IMR-90 (cell line): ENCODE measurements around the gene SLC36A2. TPM values are rescaled to one million over a fixed set of nuclear protein-coding genes. Genes with fewer than 3 reads are reported as not detected.

Experiments used
- ATAC-seq: fragments of 200-7000 bp; cut with Tn5 transposase; 2 replicates; pipeline ENCODE4 v1.9.1; 2020; ENCODE audit warnings: low read depth, mild to moderate bottlenecking, moderate library complexity
- BruUV-seq: library from RNA; stranded (reverse); fragments of 400-500 nt; replicated peaks from 2 replicates; lab custom pipeline; 2021; lab: Mats Ljungman, UMichigan
- CTCF ChIA-PET: fragments of 300-600 bp; formaldehyde crosslinking; extraction: SDS; loops from one replicate; lab custom pipeline; 2021; ENCODE audit warnings: antibody characterized with exemption; lab: Yijun Ruan, JAX
- POLR2A ChIA-PET: fragments of 300-600 bp; sonication (Branson Sonifier 250); formaldehyde crosslinking; loops from one replicate; lab custom pipeline; 2022; ENCODE audit warnings: antibody characterized with exemption; ENCODE audit not compliant: unreplicated experiment; lab: Charles Lee
- DNase-seq: peaks from one replicate; pipeline ENCODE4 v3.0.0; 2013
- H2AFZ ChIP-seq: replicated peaks from 2 replicates; pipeline ENCODE3; 2013; ENCODE audit warnings: low read length, mild to moderate bottlenecking; ENCODE audit not compliant: poor library complexity
- H2AK5ac ChIP-seq: 2 replicates; pipeline ENCODE4 v1.6.1; 2013; ENCODE audit warnings: low read depth, low read length, inconsistent platforms
- H2AK9ac ChIP-seq: replicated peaks from 2 replicates; pipeline ENCODE3; 2013; ENCODE audit warnings: mild to moderate bottlenecking, low read depth, low read length, moderate library complexity; ENCODE audit not compliant: poor library complexity
- H2BK120ac ChIP-seq: 2 replicates; pipeline ENCODE4 v1.6.1; 2013; ENCODE audit warnings: low read depth, low read length, inconsistent platforms
- H2BK15ac ChIP-seq: 3 replicates; pipeline ENCODE4 v1.6.1; 2013; ENCODE audit warnings: low read depth, low read length, inconsistent platforms
- H2BK20ac ChIP-seq: 2 replicates; pipeline ENCODE4 v1.6.1; 2013; ENCODE audit warnings: low read depth, mild to moderate bottlenecking, inconsistent platforms, low read length, moderate library complexity
- H2BK5ac ChIP-seq: 2 replicates; pipeline ENCODE4 v1.6.1; 2013; ENCODE audit warnings: mild to moderate bottlenecking, low read depth, low read length, inconsistent platforms; ENCODE audit not compliant: poor library complexity, severe bottlenecking
- H3K14ac ChIP-seq: replicated peaks from 2 replicates; pipeline ENCODE4 v1.6.1; 2013; ENCODE audit warnings: low read depth, low read length, inconsistent platforms
- H3K18ac ChIP-seq: 2 replicates; pipeline ENCODE4 v1.6.1; 2013; ENCODE audit warnings: low read depth, low read length, control low read depth
- H3K23ac ChIP-seq: 2 replicates; pipeline ENCODE4 v1.6.1; 2013; ENCODE audit warnings: low read depth, low read length, inconsistent platforms
- H3K27ac ChIP-seq: 2 replicates; pipeline ENCODE4 v1.5.1; 2013; ENCODE audit warnings: mild to moderate bottlenecking, control low read depth, low read length; ENCODE audit not compliant: insufficient read depth
- H3K27me3 ChIP-seq: 2 replicates; pipeline ENCODE4 v1.6.1; 2013; ENCODE audit warnings: low read length; ENCODE audit not compliant: control insufficient read depth, insufficient read depth
- H3K36me3 ChIP-seq: 2 replicates; pipeline ENCODE4 v1.6.1; 2013; ENCODE audit warnings: low read length, mixed read lengths; ENCODE audit not compliant: control insufficient read depth, insufficient read depth
- H3K4ac ChIP-seq: 2 replicates; pipeline ENCODE4 v1.6.1; 2013; ENCODE audit warnings: low read depth, low read length, inconsistent platforms
- H3K4me1 ChIP-seq: 2 replicates; pipeline ENCODE4 v1.6.1; 2013; ENCODE audit warnings: low read length, mixed read lengths; ENCODE audit not compliant: control insufficient read depth, insufficient read depth
- H3K4me2 ChIP-seq: 2 replicates; pipeline ENCODE4 v1.6.1; 2013; ENCODE audit warnings: low read depth, mild to moderate bottlenecking, control low read depth, low read length, moderate library complexity
- H3K4me3 ChIP-seq: 2 replicates; pipeline ENCODE4 v1.5.1; 2013; ENCODE audit warnings: low read depth, mild to moderate bottlenecking, control low read depth, low read length, moderate library complexity; ENCODE audit not compliant: insufficient read depth
- H3K56ac ChIP-seq: 2 replicates; pipeline ENCODE4 v1.6.1; 2013; ENCODE audit warnings: low read length, inconsistent platforms; ENCODE audit not compliant: insufficient read depth; ENCODE audit errors: extremely low read depth
- H3K79me1 ChIP-seq, 2 experiments: 2 replicates each; pipeline ENCODE4 v1.6.1; 2013; ENCODE audit warnings: low read length in 2 of 2, inconsistent platforms in 1 of 2, low read depth in 1 of 2
- H3K9ac ChIP-seq: 2 replicates; pipeline ENCODE4 v1.6.1; 2013; ENCODE audit warnings: low read depth, low read length, control low read depth
- H3K9me1 ChIP-seq: 2 replicates; pipeline ENCODE4 v1.6.1; 2013; ENCODE audit warnings: low read length, inconsistent platforms; ENCODE audit not compliant: insufficient read depth
- H3K9me3 ChIP-seq: 2 replicates; pipeline ENCODE4 v1.6.1; 2013; ENCODE audit warnings: low read length; ENCODE audit not compliant: control insufficient read depth, insufficient read depth
- H4K20me1 ChIP-seq: 2 replicates; pipeline ENCODE4 v1.6.1; 2013; ENCODE audit warnings: low read length, inconsistent platforms; ENCODE audit not compliant: insufficient read depth
- H4K5ac ChIP-seq: 2 replicates; pipeline ENCODE4 v1.6.1; 2013; ENCODE audit warnings: mild to moderate bottlenecking, low read depth, low read length, control low read depth
- H4K8ac ChIP-seq, 2 experiments: 2 replicates each; pipeline ENCODE4 v1.6.1; 2013; ENCODE audit warnings: low read depth in 2 of 2, low read length in 2 of 2, control low read depth in 1 of 2, inconsistent platforms in 1 of 2
- H4K91ac ChIP-seq: 2 replicates; pipeline ENCODE4 v1.6.1; 2013; ENCODE audit warnings: low read depth, low read length, inconsistent platforms; ENCODE audit not compliant: insufficient read depth
- CEBPB ChIP-seq: IDR thresholded peaks from 2 replicates; pipeline ENCODE4 v1.6.1; 2012; ENCODE audit warnings: low read depth, low read length, improper control_type of control experiment
- MAZ ChIP-seq: IDR thresholded peaks from 2 replicates; pipeline ENCODE4 v1.6.1; 2012; ENCODE audit warnings: low read depth, mild to moderate bottlenecking, low read length, improper control_type of control experiment, moderate library complexity, borderline replicate concordance
- POLR2A ChIP-seq: IDR thresholded peaks from 2 replicates; pipeline ENCODE4 v1.6.1; 2012; ENCODE audit warnings: mild to moderate bottlenecking, low read depth, low read length
- RCOR1 ChIP-seq: IDR thresholded peaks from 2 replicates; pipeline ENCODE4 v1.6.1; 2012; ENCODE audit warnings: mild to moderate bottlenecking, low read length, improper control_type of control experiment; ENCODE audit not compliant: insufficient replicate concordance
- WGBS, 2 experiments: methylation state at CpG; one replicate each; pipeline versions ENCODE4 v1.1.5 to v1.1.7; 2013; ENCODE audit warnings: missing lambda C conversion rate in 2 of 2; ENCODE audit not compliant: insufficient read length in 1 of 2; ENCODE audit errors: extremely low coverage in 2 of 2; 5-methylcytosine and 5-hydroxymethylcytosine counted together
- dilution Hi-C: fragments of 300-500 bp; cut with HindIII; formaldehyde crosslinking; loops from one replicate; pipeline ENCODE4 v1.14.3; 2018; ENCODE audit warnings: low sequenced_read_pairs; ENCODE audit not compliant: unreplicated experiment
- in situ Hi-C: fragments of 300-500 bp; cut with MboI; formaldehyde crosslinking; loops from 3 replicates; pipeline ENCODE4 v1.14.3; 2019; ENCODE audit warnings: low sequenced_read_pairs, inconsistent platforms, mixed read lengths
- intact Hi-C: fragments of 100-400 bp; cut with micrococcal nuclease; formaldehyde crosslinking; loops from 2 replicates; pipeline ENCODE4 v1.10.0; 2022
- polyA plus RNA-seq, 3 experiments: library from polyadenylated mRNA; depleted of rRNA; stranded (reverse); fragments of >200 nt; gene quantifications; 2 replicates each; pipeline ENCODE4 v1.2.3, GENCODE V29; 2012; ENCODE audit warnings: low replicate concordance in 1 of 3
- total RNA-seq: library from RNA; depleted of rRNA; stranded (reverse); fragments of >200 nt; gene quantifications from 2 replicates; pipeline ENCODE4 v1.2.3, GENCODE V29; 2012
- TF ChIP-seq, protein P1 (sequence below): conservative IDR thresholded peaks from 2 replicates; pipeline ENCODE4 v1.5.1; 2012; ENCODE audit warnings: mild to moderate bottlenecking, low read depth, low read length, improper control_type of control experiment
- TF ChIP-seq, protein P2 (sequence below): fragments of 150-350 bp; IDR thresholded peaks from 2 replicates; pipeline ENCODE4 v1.6.1; 2017; ENCODE audit warnings: mild to moderate bottlenecking, antibody characterized with exemption, low read length, low read depth

SLC36A2 gene
- total and polyA plus RNA-seq, 2 of the 4 experiments (the other 2 are of a cell fraction), result not detected

DNA sequence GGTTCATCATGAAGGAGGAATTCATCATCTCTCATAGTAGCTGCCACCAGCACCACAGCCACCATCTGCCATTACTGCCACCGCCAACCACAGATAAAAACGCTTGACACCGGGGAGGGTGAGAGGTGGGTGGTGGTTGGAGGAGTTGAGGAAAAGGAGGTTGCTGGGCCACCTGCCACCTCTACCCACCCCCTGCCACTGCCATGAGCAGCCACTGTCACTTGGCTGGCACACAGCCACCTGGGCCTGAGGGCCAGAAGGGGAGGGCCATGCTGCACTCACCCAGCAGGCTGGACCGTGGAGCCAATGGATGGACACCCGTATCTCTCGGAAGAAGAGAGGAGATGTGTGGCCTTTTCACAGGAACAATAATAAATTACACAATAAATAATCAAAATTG lies 31.3 kb upstream of the SLC36A2 start:
- POLR2A ChIA-PET, result no interaction called here
- ATAC-seq, result no peak

More for the DNA sequence above, 31.3 kb upstream of the SLC36A2 start:
- in situ Hi-C loops, result no loop called here
- Histone ChIP-seq H3K4me2 (no peak overlapping the region), H3K9ac (no peak overlapping the region), H3K79me1 (no peaks in the 10 kb centered on the region), H3K4ac (no peak overlapping the region), H2BK15ac (no peak overlapping the region), H4K91ac (no peak overlapping the region), H2AK9ac (no peak overlapping the region), H3K4me3 (no peak overlapping the region), H2BK120ac (no peak overlapping the region), H3K27ac (no peak overlapping the region), H2AK5ac (no peak overlapping the region), H4K20me1 (no peaks in the 10 kb centered on the region), H3K36me3 (no peaks in the 10 kb centered on the region), H2AFZ (no peak overlapping the region), H3K4me1 (no peaks in the 10 kb centered on the region), H2BK5ac (no peak overlapping the region), H4K5ac (no peak overlapping the region), H3K18ac (no peak overlapping the region), H3K9me1 (no peaks in the 10 kb centered on the region), H3K9me3 (no peaks in the 10 kb centered on the region), H4K8ac (no peak overlapping the region), H3K14ac (no peak overlapping the region), H3K23ac (no peak overlapping the region), H3K56ac (no peak overlapping the region), H3K27me3 (no peaks in the 10 kb centered on the region), H2BK20ac (no peak overlapping the region)
- TF ChIP-seq POLR2A (no peak), MAZ (no peak), CEBPB (no peak), RCOR1 (no peak)
- TF ChIP-seq, protein P1, sequence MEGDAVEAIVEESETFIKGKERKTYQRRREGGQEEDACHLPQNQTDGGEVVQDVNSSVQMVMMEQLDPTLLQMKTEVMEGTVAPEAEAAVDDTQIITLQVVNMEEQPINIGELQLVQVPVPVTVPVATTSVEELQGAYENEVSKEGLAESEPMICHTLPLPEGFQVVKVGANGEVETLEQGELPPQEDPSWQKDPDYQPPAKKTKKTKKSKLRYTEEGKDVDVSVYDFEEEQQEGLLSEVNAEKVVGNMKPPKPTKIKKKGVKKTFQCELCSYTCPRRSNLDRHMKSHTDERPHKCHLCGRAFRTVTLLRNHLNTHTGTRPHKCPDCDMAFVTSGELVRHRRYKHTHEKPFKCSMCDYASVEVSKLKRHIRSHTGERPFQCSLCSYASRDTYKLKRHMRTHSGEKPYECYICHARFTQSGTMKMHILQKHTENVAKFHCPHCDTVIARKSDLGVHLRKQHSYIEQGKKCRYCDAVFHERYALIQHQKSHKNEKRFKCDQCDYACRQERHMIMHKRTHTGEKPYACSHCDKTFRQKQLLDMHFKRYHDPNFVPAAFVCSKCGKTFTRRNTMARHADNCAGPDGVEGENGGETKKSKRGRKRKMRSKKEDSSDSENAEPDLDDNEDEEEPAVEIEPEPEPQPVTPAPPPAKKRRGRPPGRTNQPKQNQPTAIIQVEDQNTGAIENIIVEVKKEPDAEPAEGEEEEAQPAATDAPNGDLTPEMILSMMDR, result no peak
- TF ChIP-seq, protein P2, sequence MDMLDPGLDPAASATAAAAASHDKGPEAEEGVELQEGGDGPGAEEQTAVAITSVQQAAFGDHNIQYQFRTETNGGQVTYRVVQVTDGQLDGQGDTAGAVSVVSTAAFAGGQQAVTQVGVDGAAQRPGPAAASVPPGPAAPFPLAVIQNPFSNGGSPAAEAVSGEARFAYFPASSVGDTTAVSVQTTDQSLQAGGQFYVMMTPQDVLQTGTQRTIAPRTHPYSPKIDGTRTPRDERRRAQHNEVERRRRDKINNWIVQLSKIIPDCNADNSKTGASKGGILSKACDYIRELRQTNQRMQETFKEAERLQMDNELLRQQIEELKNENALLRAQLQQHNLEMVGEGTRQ, result no peak
- no TSS peak for BruUV-seq
- no peak for DNase-seq
- intact Hi-C loops, result no loop called here
- WGBS, 2 experiments, result no CpG with 5 or more reads among the region's 6 CpGs
- CTCF ChIA-PET, result no interaction called here
- dilution Hi-C loops, result no loop called here
